Thyroid gland (tissue), 4 donors: ENCODE data around the gene DCAF6. TPM values are rescaled to one million over a fixed set of nuclear protein-coding genes. Genes with fewer than 3 reads are reported as not detected.
A peak's percentile ranks its signal among the peaks of the same experiment; 100 is the strongest.

Source experiments
- DNase-seq, 2 donors: peaks; one replicate each; pipeline ENCODE4 v3.0.0-alpha.2; 2019
- H3K27ac ChIP-seq, 3 donors: fragments of 200-600 bp; sonication (generic); 1 replicate in 2 of 3; 2 replicates in 1 of 3; pipeline ENCODE4 v1.5.1; 2016 to 2019; ENCODE audit warnings: mild to moderate bottlenecking in 1 of 3, moderate library complexity in 1 of 3
- H3K27me3 ChIP-seq: fragments of 200-600 bp; sonication (generic); one replicate; pipeline ENCODE4 v1.5.1; 2019
- H3K36me3 ChIP-seq, 2 donors: fragments of 200-600 bp; sonication (generic); one replicate each; pipeline ENCODE4 v1.5.1; 2016 to 2019
- H3K4me1 ChIP-seq, 2 donors: fragments of 200-600 bp; sonication (generic); one replicate each; pipeline ENCODE4 v1.5.1; 2017 to 2019
- H3K4me3 ChIP-seq, 3 donors: fragments of 200-600 bp; sonication (generic); replicated peaks in 1 of 3; 1 replicate in 2 of 3; 2 replicates in 1 of 3; pipeline ENCODE4 v1.5.1; 2016; ENCODE audit warnings: mild to moderate bottlenecking in 1 of 3
- H3K9me3 ChIP-seq: fragments of 200-600 bp; sonication (generic); one replicate; pipeline ENCODE4 v1.5.1; 2017
- POLR2A ChIP-seq, 2 donors: fragments of 450-650 bp; IDR thresholded peaks; one replicate each; pipeline ENCODE4 v1.6.1; 2017; ENCODE audit warnings: antibody characterized with exemption in 2 of 2, mild to moderate bottlenecking in 2 of 2, moderate library complexity in 1 of 2
- WGBS, 2 donors: methylation state at CpG; one replicate each; pipeline ENCODE4 v1.1.5; 2017; 5-methylcytosine and 5-hydroxymethylcytosine counted together
- intact Hi-C: fragments of 100-400 bp; cut with DNase I; formaldehyde crosslinking; loops from one replicate; pipeline ENCODE4 v1.15.1; 2023
- total RNA-seq, 4 donors: library from RNA; depleted of rRNA; stranded (reverse); fragments of >200 nt; gene quantifications; one replicate each; pipeline ENCODE4 v1.2.3, GENCODE V29; 2016
- TF ChIP-seq, protein P1 (sequence below), 6 experiments: fragments of 200-600 bp in 3 of 6; fragments of 450-650 bp in 3 of 6; sonication (generic) in 3 of 6; IDR thresholded peaks; one replicate each; pipeline ENCODE4 v1.5.1; 2016 to 2019; ENCODE audit warnings: antibody characterized with exemption in 6 of 6, mild to moderate bottlenecking in 2 of 6, inconsistent platforms in 1 of 6, moderate library complexity in 1 of 6

Gene DCAF6
- total RNA-seq, 4 donors from 2014 or later = 73.7 to 88.7 (median 79.2) TPM

DNA sequence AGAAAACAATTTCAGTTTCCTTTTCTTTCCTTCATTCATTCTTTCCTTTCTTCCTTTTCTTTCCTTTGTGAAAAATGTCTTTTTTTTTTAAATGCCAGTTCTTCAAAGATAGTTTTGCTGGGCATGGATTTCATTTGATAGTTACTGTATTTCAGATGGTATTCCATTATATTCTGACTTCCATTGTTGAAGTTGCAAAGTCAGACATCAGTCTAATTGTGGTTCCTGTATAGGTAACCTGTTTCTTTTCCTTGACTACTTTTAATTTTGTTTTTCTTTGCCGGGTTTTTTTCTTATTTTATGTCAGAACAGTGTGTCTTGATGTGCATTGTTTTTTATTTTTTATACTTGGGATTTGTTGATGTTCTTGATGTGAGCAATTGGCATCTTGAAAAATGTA is 40.8 kb downstream of the DCAF6 start:
- Histone ChIP-seq H3K9me3 (no peaks in the 10 kb centered on the region), H3K4me1 (no peaks in the 10 kb centered on the region), H3K4me3 (no peak overlapping the region), H3K27ac (no peak overlapping the region), H3K27me3 (no peaks in the 10 kb centered on the region), H3K36me3 (no peaks in the 10 kb centered on the region)
- no peak for DNase-seq
- TF ChIP-seq, protein P1, sequence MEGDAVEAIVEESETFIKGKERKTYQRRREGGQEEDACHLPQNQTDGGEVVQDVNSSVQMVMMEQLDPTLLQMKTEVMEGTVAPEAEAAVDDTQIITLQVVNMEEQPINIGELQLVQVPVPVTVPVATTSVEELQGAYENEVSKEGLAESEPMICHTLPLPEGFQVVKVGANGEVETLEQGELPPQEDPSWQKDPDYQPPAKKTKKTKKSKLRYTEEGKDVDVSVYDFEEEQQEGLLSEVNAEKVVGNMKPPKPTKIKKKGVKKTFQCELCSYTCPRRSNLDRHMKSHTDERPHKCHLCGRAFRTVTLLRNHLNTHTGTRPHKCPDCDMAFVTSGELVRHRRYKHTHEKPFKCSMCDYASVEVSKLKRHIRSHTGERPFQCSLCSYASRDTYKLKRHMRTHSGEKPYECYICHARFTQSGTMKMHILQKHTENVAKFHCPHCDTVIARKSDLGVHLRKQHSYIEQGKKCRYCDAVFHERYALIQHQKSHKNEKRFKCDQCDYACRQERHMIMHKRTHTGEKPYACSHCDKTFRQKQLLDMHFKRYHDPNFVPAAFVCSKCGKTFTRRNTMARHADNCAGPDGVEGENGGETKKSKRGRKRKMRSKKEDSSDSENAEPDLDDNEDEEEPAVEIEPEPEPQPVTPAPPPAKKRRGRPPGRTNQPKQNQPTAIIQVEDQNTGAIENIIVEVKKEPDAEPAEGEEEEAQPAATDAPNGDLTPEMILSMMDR (IDR thresholded peaks at IDR 0.05) = no peak
- no peak for TF ChIP-seq POLR2A (IDR thresholded peaks at IDR 0.05)
- intact Hi-C loops = no loop called here
- 94 to 98% methylated on average over 1 of the region's 1 CpG for WGBS, 2 donors

DNA sequence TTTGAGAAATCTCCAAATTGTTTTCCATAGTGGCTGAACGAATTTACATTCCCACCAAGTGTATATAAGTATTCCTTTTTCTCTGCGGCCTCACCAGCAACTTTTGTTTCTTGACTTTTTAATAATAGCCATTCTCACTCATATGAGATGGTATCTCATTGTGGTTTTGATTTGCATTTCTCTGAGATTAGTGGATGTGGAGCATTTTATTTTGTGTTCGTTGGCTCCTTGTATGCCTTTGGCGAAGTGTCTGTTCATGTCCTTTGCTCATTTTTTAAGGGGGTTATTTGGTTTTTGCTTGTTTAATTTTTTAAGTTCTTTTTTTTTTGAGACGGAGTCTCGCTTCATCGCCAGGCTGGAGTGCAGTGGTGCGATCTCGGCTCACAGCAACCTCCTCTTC is 45.5 kb downstream of the DCAF6 start:
- no peaks in the 10 kb centered on the region for H3K27me3 ChIP-seq
- no peaks in the 10 kb centered on the region for H3K36me3 ChIP-seq
- no peak for DNase-seq
- H3K4me1 ChIP-seq = peaks cover 7 to 9% of the 10 kb centered on the region in 2 donors
- H3K4me3 ChIP-seq = no peak overlapping the region
- WGBS, 2 donors = 96 to 98% methylated on average over 9 of the region's 9 CpGs
- no peaks in the 10 kb centered on the region for H3K9me3 ChIP-seq
- TF ChIP-seq, protein P1 (IDR thresholded peaks at IDR 0.05) = no peak
- intact Hi-C loops = no loop called here
- H3K27ac ChIP-seq = no peak overlapping the region

DNA sequence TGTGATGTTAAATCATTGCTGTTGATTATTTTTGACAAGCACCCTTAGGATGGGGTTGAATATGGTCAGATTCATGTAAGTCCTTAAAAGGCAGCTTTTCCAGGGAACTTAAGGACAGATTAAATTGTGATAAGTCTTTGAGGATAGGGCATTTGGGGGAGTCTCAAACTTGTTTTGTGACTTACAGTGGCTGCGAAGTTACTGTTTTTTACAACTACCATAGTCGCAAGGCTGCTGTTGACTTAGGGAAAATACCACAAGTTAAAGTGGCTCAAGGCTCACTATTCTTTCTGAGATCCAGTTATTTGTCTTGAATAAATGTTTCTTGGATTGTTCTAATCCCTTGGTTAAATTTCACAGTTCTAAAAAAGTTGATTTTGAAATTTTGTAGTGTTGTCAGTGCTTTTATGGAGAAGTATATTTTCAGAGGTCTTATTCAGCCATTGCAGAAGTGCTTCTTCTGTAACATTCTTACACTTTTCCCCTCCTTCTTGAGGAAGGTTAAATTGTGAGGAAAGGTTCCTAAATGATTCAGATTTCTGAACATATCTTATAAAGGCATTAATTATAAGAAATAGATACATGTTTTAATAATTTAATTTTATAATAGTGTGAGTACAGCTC is 47.4 kb downstream of the DCAF6 start:
- Histone ChIP-seq H3K4me1 (peaks cover 7 to 9% of the 10 kb centered on the region in 2 donors), H3K27ac (peak overlapping the region; percentile 6 to 17 (median 10)), H3K27me3 (no peaks in the 10 kb centered on the region), H3K4me3 (no peak overlapping the region), H3K36me3 (no peaks in the 10 kb centered on the region), H3K9me3 (no peaks in the 10 kb centered on the region)
- DNase-seq = peak in 1 of 2 donors; percentile 9
- 32 to 50% methylated on average over 2 of the region's 2 CpGs for WGBS, 2 donors
- intact Hi-C loops = no loop called here
- TF ChIP-seq POLR2A (IDR thresholded peaks at IDR 0.05) = no peak
- TF ChIP-seq, protein P1 (IDR thresholded peaks at IDR 0.05) = no peak

DNA sequence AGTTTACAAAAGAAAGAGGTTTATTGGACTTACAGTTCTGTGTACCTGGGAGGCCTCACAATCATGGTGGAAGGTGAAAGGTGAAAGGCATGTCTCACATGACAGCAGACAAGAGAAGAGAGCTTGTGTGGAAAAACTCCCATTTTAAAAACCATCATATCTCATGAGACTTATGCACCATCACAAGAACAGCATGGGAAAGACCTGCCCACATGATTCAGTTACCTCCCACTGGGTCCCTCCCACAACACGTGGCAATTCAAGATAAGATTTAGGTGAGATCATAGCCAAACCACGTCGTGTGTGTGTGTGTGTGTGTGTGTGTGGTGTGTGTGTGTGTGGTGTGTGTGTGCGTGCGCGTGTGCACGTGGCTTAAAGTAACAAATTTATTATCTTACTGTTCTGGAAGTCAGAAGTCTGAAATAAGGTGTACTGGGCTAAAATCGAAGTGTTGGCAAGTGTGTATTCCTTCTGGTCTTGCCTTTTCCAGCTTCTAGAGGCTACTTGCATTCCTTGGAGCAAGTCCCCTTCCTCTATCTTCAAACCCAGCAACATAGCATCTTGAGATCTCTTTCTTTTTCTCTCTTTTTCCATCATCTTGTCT is 48.5 kb downstream of the DCAF6 start:
- no peak for TF ChIP-seq POLR2A (IDR thresholded peaks at IDR 0.05)
- TF ChIP-seq, protein P1 (IDR thresholded peaks at IDR 0.05) = no peak
- WGBS, 2 donors = 89 to 90% methylated on average over 8 of the region's 8 CpGs
- peaks cover 7 to 9% of the 10 kb centered on the region in 2 donors for H3K4me1 ChIP-seq
- no peaks in the 10 kb centered on the region for H3K9me3 ChIP-seq
- no peak for DNase-seq
- intact Hi-C loops = no loop called here
- no peak overlapping the region for H3K27ac ChIP-seq
- H3K4me3 ChIP-seq = no peak overlapping the region
- H3K36me3 ChIP-seq = no peaks in the 10 kb centered on the region
- H3K27me3 ChIP-seq = no peaks in the 10 kb centered on the region

DNA sequence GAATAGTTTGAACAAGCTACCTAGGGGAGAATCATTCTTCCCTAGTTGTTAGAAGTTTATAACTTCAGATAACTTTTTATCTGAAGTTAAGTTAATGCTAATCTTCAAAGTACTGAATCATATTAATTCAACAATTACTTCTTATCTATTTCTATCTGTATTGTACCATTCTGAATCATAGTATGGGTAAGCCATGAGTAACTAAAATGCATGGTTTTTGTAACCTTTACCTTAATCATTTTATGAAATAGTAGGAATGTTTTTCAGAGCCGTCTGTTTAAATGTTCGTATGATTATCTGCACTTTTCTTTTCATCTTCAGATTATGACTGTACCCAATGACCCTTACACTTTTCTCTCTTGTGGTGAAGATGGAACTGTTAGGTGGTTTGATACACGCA is 50.7 kb downstream of the DCAF6 start:
- Histone ChIP-seq H3K27ac (no peak overlapping the region), H3K4me1 (peaks cover 7 to 9% of the 10 kb centered on the region in 2 donors), H3K36me3 (peaks cover 0 to 6% of the 10 kb centered on the region in 2 donors), H3K27me3 (no peaks in the 10 kb centered on the region), H3K4me3 (no peak overlapping the region), H3K9me3 (no peaks in the 10 kb centered on the region)
- DNase-seq = no peak
- TF ChIP-seq, protein P1 (IDR thresholded peaks at IDR 0.05) = no peak
- no peak for TF ChIP-seq POLR2A (IDR thresholded peaks at IDR 0.05)
- 93 to 94% methylated on average over 3 of the region's 3 CpGs for WGBS, 2 donors
- intact Hi-C loops = no loop called here
